ENCODE data around the gene GRM7. TPM values are rescaled to one million over a fixed set of nuclear protein-coding genes. Genes with fewer than 3 reads are reported as not detected.

Gene GRM7
- total RNA-seq, 2 donors from 2014 or later: 0.96 to 1.5 TPM

DNA sequence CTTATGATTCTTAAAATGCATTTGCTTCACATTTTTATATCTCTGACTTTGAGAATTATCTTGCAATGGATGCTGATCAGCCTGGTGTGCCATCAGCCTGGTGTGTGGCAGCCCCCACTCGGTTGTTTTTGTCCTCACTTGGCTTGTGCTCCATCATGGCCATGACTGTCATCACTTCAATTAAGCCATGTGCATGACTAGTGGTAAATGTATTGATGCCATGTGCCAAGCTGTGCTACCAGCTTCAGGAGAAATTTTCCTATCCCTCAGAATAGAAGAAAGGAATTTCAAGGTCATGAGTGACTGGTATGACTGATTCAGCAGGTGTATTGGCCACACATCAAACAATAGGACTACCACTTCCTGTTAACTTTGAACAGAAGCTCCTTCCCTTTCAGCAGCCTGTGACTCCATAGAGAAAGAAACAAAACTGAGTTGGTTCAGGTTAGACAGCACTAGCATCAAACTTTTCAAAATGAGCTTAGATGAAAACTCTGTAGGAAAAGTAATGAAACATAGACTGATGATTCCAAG, 251.7 kb downstream of the GRM7 start:
- no peak for DNase-seq (ENCODE audit: low spot score)
- WGBS: 79% methylated on average over 1 of the region's 1 CpG
- Histone ChIP-seq H3K4me3 (no peak overlapping the region), H3K27ac (no peak overlapping the region), H3K36me3 (no peaks in the 10 kb centered on the region), H3K27me3 (replicated peaks; ENCODE audit: insufficient read depth) (no peaks in the 10 kb centered on the region), H3K9me3 (no peaks in the 10 kb centered on the region), H3K4me1 (replicated peaks) (no peaks in the 10 kb centered on the region)
- intact Hi-C loops (cut with DNase I): no loop called here
- TF ChIP-seq, protein P1, sequence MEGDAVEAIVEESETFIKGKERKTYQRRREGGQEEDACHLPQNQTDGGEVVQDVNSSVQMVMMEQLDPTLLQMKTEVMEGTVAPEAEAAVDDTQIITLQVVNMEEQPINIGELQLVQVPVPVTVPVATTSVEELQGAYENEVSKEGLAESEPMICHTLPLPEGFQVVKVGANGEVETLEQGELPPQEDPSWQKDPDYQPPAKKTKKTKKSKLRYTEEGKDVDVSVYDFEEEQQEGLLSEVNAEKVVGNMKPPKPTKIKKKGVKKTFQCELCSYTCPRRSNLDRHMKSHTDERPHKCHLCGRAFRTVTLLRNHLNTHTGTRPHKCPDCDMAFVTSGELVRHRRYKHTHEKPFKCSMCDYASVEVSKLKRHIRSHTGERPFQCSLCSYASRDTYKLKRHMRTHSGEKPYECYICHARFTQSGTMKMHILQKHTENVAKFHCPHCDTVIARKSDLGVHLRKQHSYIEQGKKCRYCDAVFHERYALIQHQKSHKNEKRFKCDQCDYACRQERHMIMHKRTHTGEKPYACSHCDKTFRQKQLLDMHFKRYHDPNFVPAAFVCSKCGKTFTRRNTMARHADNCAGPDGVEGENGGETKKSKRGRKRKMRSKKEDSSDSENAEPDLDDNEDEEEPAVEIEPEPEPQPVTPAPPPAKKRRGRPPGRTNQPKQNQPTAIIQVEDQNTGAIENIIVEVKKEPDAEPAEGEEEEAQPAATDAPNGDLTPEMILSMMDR (IDR thresholded peaks at IDR 0.05): no peak
- no peak for TF ChIP-seq POLR2AphosphoS5 (IDR thresholded peaks at IDR 0.05)

DNA sequence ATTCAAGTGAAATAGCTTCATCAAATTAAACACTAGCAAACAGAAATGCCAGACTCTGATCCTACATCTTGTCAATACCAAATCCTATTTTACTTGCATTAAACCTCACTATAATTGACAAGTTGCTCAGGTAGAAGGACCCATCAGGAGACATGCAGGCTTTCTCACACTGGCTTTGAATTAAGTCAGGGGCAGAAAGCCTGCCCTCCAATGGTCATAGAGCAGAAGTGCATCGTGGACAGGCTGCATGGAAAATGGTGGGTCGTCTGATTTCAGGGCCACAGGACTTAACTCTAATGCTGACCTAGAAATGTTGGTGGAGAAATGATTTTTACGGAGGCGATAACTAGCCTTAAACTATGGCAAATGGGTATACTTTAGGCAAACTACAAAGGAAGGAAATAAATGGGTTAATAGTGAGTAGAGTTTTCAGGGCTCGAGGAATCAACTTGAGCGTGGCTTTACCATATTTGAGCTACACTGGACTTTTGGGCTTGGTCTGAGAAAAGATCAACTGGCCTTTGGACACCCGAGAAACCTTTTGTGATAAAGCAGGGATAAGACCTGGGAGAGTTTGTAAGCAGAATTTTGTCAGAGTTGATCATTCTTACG, 283.9 kb downstream of the GRM7 start:
- no peak for DNase-seq (ENCODE audit: low spot score)
- intact Hi-C loops (cut with DNase I): no loop called here
- H3K36me3 ChIP-seq: no peaks in the 10 kb centered on the region
- H3K27me3 ChIP-seq (replicated peaks; ENCODE audit: insufficient read depth): no peaks in the 10 kb centered on the region
- no peaks in the 10 kb centered on the region for H3K9me3 ChIP-seq
- no peaks in the 10 kb centered on the region for H3K4me1 ChIP-seq (replicated peaks)
- no peak overlapping the region for H3K4me3 ChIP-seq
- 81% methylated on average over 8 of the region's 8 CpGs for WGBS
- no peak overlapping the region for H3K27ac ChIP-seq
- TF ChIP-seq POLR2AphosphoS5 (IDR thresholded peaks at IDR 0.05) (no peak), POLR2A (IDR thresholded peaks at IDR 0.05) (no peak)
- TF ChIP-seq, protein P1 (IDR thresholded peaks at IDR 0.05): no peak

DNA sequence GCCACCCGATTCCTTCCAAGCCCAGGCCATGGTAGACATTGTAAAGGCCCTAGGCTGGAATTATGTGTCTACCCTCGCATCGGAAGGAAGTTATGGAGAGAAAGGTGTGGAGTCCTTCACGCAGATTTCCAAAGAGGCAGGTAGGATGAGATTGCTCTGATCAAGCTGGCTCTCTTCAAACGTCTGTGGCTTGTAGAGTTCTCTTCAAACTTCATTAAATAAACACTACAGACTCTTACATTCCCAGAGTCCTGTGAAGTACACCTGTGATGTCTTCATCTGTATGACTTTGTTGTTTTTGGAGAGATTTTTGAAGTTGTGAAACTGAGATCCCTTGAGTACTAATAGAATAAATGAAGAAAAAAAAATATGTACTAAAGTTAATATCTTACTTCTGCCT, 285.6 kb downstream of the GRM7 start:
- intact Hi-C loops (cut with DNase I): no loop called here
- H3K27me3 ChIP-seq (replicated peaks; ENCODE audit: insufficient read depth): no peaks in the 10 kb centered on the region
- WGBS: 82% methylated on average over 5 of the region's 5 CpGs
- no peak for DNase-seq (ENCODE audit: low spot score)
- TF ChIP-seq POLR2A (IDR thresholded peaks at IDR 0.05) (no peak), POLR2AphosphoS5 (IDR thresholded peaks at IDR 0.05) (no peak)
- TF ChIP-seq, protein P1 (IDR thresholded peaks at IDR 0.05): no peak
- H3K9me3 ChIP-seq: no peaks in the 10 kb centered on the region
- no peak overlapping the region for H3K4me3 ChIP-seq
- no peaks in the 10 kb centered on the region for H3K4me1 ChIP-seq (replicated peaks)
- H3K27ac ChIP-seq: no peak overlapping the region
- H3K36me3 ChIP-seq: no peaks in the 10 kb centered on the region

DNA sequence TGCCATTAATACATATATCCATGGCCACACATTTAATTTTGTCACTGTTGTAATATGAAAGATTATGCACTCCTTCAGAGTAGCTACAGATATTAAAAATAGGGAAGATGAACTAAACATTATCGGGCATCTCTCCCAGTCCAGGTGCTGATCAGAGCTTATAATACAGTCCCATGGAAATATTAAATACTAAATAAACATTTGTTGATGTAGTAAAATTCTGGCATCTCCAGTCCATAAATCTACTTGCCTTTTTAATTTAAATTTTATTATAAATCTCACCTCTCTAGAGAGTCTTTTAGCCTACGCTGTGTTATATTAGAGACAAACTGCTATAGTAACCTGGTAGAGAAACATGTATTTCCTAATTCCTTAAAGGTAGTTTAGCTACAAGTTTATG, 297.6 kb downstream of the GRM7 start:
- H3K4me3 ChIP-seq: no peak overlapping the region
- H3K9me3 ChIP-seq: no peaks in the 10 kb centered on the region
- WGBS: 78% methylated on average over 2 of the region's 2 CpGs
- no peaks in the 10 kb centered on the region for H3K27me3 ChIP-seq (replicated peaks; ENCODE audit: insufficient read depth)
- no peak overlapping the region for H3K27ac ChIP-seq
- DNase-seq (ENCODE audit: low spot score): no peak
- no peaks in the 10 kb centered on the region for H3K36me3 ChIP-seq
- TF ChIP-seq, protein P1 (IDR thresholded peaks at IDR 0.05): no peak
- TF ChIP-seq POLR2AphosphoS5 (IDR thresholded peaks at IDR 0.05): no peak
- intact Hi-C loops (cut with DNase I): no loop called here
- H3K4me1 ChIP-seq (replicated peaks): peaks cover 10% of the 10 kb centered on the region

DNA sequence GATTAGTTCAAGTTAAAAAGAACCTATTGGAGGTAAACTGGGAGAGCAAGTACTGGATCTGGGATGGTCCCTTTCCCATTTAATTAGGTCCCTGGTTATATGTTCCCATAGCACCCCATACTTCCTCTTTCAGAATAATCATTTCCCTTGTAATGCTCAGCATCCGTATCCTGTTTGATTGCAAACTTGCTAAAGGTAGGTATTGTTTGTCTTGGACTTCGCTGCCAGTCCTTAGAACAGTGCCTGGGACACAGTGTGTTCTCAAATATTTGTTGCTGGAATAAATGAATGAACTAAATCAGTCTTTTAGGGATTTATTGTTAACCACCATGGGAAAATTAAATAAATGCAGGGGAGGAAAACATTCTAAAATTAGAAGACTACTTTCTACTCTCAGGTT, 299.8 kb downstream of the GRM7 start:
- H3K9me3 ChIP-seq: no peaks in the 10 kb centered on the region
- WGBS: 47% methylated on average over 2 of the region's 2 CpGs
- TF ChIP-seq, protein P1 (IDR thresholded peaks at IDR 0.05): no peak
- TF ChIP-seq POLR2AphosphoS5 (IDR thresholded peaks at IDR 0.05) (peak; percentile 43), POLR2A (IDR thresholded peaks at IDR 0.05) (no peak)
- no peaks in the 10 kb centered on the region for H3K36me3 ChIP-seq
- intact Hi-C loops (cut with DNase I): loop anchor here (10.0 kb wide), 1 partner anchor 224 kb away; no protein-coding TSS in a partner anchor
- H3K27me3 ChIP-seq (replicated peaks; ENCODE audit: insufficient read depth): no peaks in the 10 kb centered on the region
- peak overlapping the region; percentile 70 to 84 for H3K27ac ChIP-seq
- DNase-seq (ENCODE audit: low spot score): peak; percentile 66
- H3K4me1 ChIP-seq (replicated peaks): peaks cover 10% of the 10 kb centered on the region
- no peak overlapping the region for H3K4me3 ChIP-seq
